Measurements from ENCODE around the gene ITGAV. TPM values are rescaled to one million over a fixed set of nuclear protein-coding genes. Genes with fewer than 3 reads are reported as not detected.

ITGAV gene
- total RNA-seq, 1 donor from 2014 or later = 46.6 TPM

DNA sequence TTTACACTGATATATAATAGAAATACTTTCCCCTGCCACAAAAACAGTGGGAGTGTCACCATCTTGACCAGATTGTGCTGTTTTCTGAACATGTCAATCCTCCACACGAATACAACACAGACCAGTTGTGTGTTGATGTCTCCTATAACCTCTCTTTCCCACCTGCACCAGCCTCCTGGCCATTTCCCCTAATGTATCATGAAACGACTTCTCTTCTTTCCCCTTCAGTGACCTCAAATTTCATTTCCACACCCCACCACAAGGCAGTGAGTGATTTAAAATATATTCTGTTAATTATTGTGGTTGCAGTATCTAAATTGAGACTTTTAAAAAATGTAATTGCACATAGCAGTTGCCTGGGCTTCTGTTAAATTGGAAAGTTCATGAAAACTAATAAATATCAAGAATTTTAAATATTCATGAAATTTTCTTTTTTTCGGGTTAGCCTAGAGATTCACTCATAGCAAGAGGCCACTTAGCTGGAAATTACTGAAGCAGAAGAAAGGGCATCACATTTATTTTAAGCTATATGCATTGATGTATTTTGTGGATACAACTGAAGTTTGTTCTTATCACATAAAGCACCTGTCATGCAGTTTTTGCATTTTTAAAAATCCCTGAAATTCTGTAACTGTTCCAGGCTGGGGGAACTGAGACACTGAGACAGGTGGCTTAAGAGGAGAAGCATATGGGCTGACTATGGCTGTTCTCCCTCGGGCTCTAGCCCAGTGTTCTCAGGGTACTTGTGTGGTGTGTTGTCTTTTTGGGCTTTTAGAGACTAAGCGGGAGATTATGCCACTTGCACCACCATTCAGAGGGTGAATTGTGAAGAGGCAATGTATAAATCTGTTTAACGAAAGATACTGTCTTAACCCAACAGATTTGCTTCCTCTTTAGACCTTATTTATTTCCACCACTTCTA lies 119.9 kb downstream of the ITGAV start:
- TF ChIP-seq, protein P1, sequence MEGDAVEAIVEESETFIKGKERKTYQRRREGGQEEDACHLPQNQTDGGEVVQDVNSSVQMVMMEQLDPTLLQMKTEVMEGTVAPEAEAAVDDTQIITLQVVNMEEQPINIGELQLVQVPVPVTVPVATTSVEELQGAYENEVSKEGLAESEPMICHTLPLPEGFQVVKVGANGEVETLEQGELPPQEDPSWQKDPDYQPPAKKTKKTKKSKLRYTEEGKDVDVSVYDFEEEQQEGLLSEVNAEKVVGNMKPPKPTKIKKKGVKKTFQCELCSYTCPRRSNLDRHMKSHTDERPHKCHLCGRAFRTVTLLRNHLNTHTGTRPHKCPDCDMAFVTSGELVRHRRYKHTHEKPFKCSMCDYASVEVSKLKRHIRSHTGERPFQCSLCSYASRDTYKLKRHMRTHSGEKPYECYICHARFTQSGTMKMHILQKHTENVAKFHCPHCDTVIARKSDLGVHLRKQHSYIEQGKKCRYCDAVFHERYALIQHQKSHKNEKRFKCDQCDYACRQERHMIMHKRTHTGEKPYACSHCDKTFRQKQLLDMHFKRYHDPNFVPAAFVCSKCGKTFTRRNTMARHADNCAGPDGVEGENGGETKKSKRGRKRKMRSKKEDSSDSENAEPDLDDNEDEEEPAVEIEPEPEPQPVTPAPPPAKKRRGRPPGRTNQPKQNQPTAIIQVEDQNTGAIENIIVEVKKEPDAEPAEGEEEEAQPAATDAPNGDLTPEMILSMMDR (IDR thresholded peaks at IDR 0.05) = no peak
- H3K9me3 ChIP-seq = no peaks in the 10 kb centered on the region
- H3K36me3 ChIP-seq = no peaks in the 10 kb centered on the region
- DNase-seq (no peak), ATAC-seq (no peak)
- no peaks in the 10 kb centered on the region for H3K27me3 ChIP-seq (ENCODE audit: low read depth)
- H3K27ac ChIP-seq = no peak overlapping the region
- intact Hi-C loops (cut with DNase I) = no loop called here
- no peaks in the 10 kb centered on the region for H3K4me1 ChIP-seq
- H3K4me3 ChIP-seq = no peak overlapping the region

DNA sequence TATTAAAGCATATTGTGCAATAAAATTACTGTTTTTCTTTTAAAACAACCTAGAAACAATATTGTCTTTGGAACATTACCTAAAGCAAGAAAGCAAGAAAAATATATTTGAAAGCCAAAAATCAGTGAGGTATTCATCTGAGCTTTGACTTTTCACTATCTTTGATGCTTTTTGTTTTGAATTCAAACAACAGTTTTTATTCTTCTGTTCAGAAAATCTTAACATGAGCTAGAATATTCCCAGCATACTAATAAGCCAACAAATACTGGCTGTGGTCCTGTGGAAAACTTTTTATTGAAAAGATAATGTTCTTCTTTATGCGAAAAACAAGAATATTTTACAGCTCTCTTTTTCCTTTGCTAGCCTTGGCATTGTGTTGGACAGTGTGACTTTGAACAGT lies 123.8 kb downstream of the ITGAV start:
- intact Hi-C loops (cut with DNase I) = no loop called here
- TF ChIP-seq, protein P1 (IDR thresholded peaks at IDR 0.05) = no peak
- no peak for DNase-seq

DNA sequence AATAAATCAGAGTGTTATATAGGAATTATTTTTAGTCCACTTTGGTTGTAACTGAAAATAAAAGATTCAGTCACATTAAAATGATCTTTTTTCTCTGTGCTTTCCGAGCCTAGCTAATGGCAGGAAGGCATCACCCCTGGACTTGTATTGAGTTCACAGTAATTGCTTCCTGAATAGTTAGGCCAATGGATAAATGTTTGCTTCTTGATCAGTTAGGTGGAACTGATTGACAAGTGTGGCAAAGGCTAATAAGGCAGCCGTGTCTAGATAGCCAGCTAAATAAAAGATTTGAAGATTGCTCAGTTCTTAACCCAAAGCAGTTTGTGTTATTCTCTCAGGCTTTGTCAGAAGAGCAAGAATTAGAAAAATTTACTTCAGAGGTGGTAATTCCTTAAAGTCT lies 124.8 kb downstream of the ITGAV start:
- Histone ChIP-seq H3K36me3 (no peaks in the 10 kb centered on the region), H3K27ac (no peak overlapping the region), H3K9me3 (no peaks in the 10 kb centered on the region), H3K27me3 (ENCODE audit: low read depth) (no peaks in the 10 kb centered on the region), H3K4me1 (no peaks in the 10 kb centered on the region), H3K4me3 (no peak overlapping the region)
- TF ChIP-seq, protein P1 (IDR thresholded peaks at IDR 0.05) = no peak
- DNase-seq (no peak), ATAC-seq (no peak)
- intact Hi-C loops (cut with DNase I) = no loop called here

More for the DNA sequence above, 123.8 kb downstream of the ITGAV start:
- H3K36me3 ChIP-seq = no peaks in the 10 kb centered on the region
- no peak overlapping the region for H3K27ac ChIP-seq
- H3K9me3 ChIP-seq = no peaks in the 10 kb centered on the region
- H3K4me3 ChIP-seq = no peak overlapping the region
- no peak for ATAC-seq
- H3K27me3 ChIP-seq (ENCODE audit: low read depth) = no peaks in the 10 kb centered on the region
- no peaks in the 10 kb centered on the region for H3K4me1 ChIP-seq

GRCh38 chr2:186716004-186716403 lies 126.1 kb downstream of the ITGAV start:
- ATAC-seq = no peak
- H3K4me3 ChIP-seq = no peak overlapping the region
- H3K36me3 ChIP-seq = no peaks in the 10 kb centered on the region
- H3K9me3 ChIP-seq = no peaks in the 10 kb centered on the region
- DNase-seq = no peak
- no peaks in the 10 kb centered on the region for H3K4me1 ChIP-seq
- intact Hi-C loops (cut with DNase I) = no loop called here
- TF ChIP-seq, protein P1 (IDR thresholded peaks at IDR 0.05) = no peak
- no peak overlapping the region for H3K27ac ChIP-seq
- no peaks in the 10 kb centered on the region for H3K27me3 ChIP-seq (ENCODE audit: low read depth)

DNA sequence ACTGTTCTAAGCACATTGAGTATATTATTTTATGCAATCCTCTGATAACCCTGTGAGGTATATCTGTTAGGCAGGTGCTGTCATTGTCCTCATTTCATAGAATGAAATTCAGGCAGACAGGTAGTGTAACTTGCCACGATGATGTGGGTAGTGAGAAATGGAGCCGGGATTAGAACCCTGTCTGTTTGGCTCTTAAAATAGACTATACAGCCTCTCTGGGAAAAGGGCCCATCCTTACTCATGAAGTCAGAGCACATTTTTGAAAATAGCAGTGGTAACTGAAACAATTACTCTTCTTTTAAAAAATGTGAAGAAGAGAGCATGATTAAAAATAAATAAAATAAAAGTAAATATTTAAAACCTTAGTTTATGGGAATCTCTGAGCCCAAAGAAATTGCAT lies 127.0 kb downstream of the ITGAV start:
- Histone ChIP-seq H3K27ac (no peak overlapping the region), H3K36me3 (no peaks in the 10 kb centered on the region), H3K27me3 (ENCODE audit: low read depth) (no peaks in the 10 kb centered on the region), H3K9me3 (no peaks in the 10 kb centered on the region), H3K4me3 (no peak overlapping the region), H3K4me1 (no peaks in the 10 kb centered on the region)
- TF ChIP-seq, protein P1 (IDR thresholded peaks at IDR 0.05) = no peak
- DNase-seq (no peak), ATAC-seq (no peak)
- intact Hi-C loops (cut with DNase I) = no loop called here

Measured in lower lobe of right lung (tissue), 2 donors.